Effector CD8-positive, alpha-beta T cell (primary cell): Measurements from ENCODE around the gene CDK9.
"Not testable (repeated sequence)": the region's sequence is repeated elsewhere in the genome, so short reads cannot be mapped to it uniquely, and the experiment has no call there.

Experiments used
- DNase-seq: peaks from one replicate; lab custom pipeline; 2025; lab: John Stamatoyannopoulos, UW

CDK9 gene

GRCh38 chr9:127826253-127826913 is 40.5 kb downstream of the CDK9 start:
- DNase-seq, result no peak

DNA sequence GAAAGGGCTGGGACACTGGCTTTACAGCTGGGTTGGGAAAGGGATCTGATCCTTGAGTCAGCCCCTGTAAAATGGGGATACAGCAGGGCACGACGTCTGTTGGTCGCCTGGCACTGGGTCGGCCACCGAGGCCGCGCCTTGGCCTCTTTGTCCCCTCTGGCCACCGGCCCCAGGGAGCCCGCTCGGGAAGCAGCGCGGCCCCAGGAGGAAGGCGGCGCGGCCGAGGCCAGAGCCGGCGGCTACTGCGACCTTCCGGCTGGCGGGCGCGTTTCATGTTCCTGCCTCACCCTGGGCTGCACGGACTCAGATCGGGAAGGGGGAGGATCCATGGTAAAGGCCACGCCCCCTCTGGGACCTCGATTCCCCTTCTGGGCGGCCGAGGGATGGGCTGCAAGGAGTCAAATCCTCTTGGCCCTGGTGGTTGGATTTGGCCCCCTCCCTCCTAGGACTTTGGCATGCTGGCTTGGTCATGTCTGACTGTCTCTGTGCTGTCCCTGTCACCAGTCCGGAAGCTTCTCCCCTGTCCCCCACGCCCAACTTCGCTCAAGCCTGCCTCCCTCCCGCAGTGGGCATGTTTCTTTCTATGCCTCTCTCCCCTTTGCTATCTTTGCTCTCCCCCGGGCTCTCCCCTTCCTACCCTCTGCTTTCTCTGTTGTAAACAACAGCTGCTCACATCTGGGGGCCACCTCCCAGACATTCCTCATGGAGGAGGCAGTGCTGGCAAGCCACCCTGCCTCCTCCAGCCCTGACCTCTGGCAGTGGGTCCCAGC is 42.6 kb downstream of the CDK9 start:
- DNase-seq, result no peak

GRCh38 chr9:127829205-127829906 is 43.5 kb downstream of the CDK9 start:
- no peak for DNase-seq

- DNase-seq, result no peak
Measured at GRCh38 chr9:127832248-127832647, 46.4 kb downstream of the CDK9 start.

GRCh38 chr9:127833555-127833954 is 47.7 kb downstream of the CDK9 start:
- DNase-seq, result no peak

GRCh38 chr9:127835991-127836516 is 50.2 kb downstream of the CDK9 start:
- DNase-seq, result no peak

DNA sequence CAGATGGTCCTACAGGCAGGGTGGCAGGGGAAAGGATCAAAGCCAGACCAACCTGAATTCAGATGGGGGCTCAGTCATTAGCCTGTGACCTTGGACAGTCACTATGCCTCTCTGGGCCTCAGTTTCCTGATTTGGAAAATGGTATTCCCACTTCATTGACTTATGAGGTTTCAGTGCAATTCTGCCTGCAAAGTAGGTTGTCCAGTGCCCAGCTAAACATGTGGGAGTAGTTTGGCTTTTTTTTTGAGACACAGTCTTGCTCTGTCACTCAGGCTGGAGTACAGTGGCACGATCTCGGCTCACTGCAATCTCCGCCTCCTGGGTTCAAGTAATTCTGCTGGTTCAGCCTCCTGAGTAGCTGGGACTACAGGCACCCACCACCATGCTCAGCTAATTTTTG is 50.7 kb downstream of the CDK9 start:
- DNase-seq, result not testable (repeated sequence)

GRCh38 chr9:127837346-127837745 is 51.5 kb downstream of the CDK9 start:
- no peak for DNase-seq

DNA sequence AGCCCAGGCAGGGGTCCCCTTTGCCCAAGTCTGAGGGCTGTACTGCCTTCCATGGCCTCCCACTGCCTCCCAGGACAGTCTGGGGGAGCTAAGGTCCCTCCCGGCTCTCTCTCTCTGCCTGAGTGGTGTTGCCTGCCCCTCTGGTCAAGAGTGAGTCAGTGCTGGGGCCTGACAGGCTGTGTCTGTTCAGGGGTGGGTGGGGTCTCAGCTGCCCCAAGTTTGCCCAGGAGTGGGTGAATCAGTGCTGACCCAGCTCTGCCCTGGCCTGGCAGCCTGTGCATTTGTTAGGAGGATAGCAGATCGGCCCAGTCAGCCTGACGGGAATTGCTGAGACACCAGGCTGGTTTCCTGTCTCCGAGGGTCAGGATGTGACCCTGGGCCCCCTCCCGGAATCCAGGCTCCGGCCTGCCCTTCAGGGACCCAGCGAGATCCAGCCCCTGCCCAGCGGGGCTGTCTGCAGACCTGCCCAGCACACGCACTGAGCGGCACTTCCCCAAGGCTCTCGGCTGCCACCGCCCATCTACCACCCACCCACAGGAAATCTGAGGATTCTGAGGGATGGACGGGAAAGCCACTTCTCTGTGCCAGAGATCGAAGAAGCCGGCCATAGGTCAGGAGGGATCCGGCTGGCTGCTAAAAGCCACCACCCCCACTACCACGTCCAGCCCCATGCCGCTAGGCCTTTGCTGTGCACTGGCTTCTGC is 52.7 kb downstream of the CDK9 start:
- DNase-seq, result no peak
